ENCODE data around the gene NRXN3.

GRCh38 chr14:79246173-79246572, 1076.0 kb downstream of the NRXN3 start:
- TF ChIP-seq GATA2 (IDR thresholded peaks at IDR 0.05; ENCODE audit: low read depth, low read length) (no peak), GATA3 (IDR thresholded peaks at IDR 0.05; ENCODE audit: low read depth, low read length) (no peak)

Data from SH-SY5Y (cell line).